GM12891 (cell line): ENCODE results near the gene SLC7A10.
"Not testable (repeated sequence)": the region's sequence is repeated elsewhere in the genome, so short reads cannot be mapped to it uniquely, and the experiment has no call there.

Source experiments
- DNase-seq: peaks from one replicate; pipeline ENCODE4 v3.0.0; 2011; ENCODE audit warnings: low spot score; ENCODE audit not compliant: insufficient read length
- FAIRE-seq: peaks from 2 replicates; lab custom pipeline; 2011; peaks lifted over from hg19 to GRCh38; lab: Jason Lieb, UNC
- PAX5 ChIP-seq: IDR thresholded peaks from 2 replicates; pipeline ENCODE4 v1.6.1; 2011; ENCODE audit warnings: low read length, moderate library complexity, mild to moderate bottlenecking; ENCODE audit not compliant: insufficient read depth, severe bottlenecking
- POLR2A ChIP-seq: IDR thresholded peaks from 2 replicates; pipeline ENCODE4 v1.6.1; 2011; ENCODE audit warnings: low read depth, low read length, control low read depth
- POLR2AphosphoS5 ChIP-seq: IDR thresholded peaks from 2 replicates; pipeline ENCODE4 v1.6.1; 2011; ENCODE audit warnings: low read depth, low read length, control low read depth
- POU2F2 ChIP-seq: IDR thresholded peaks from 2 replicates; pipeline ENCODE4 v1.6.1; 2011; ENCODE audit warnings: low read depth, mild to moderate bottlenecking, control low read depth, low read length, moderate library complexity
- SPI1 ChIP-seq: IDR thresholded peaks from 2 replicates; pipeline ENCODE4 v1.6.1; 2011; ENCODE audit warnings: low read depth, low read length, control low read depth
- TAF1 ChIP-seq: IDR thresholded peaks from 2 replicates; pipeline ENCODE4 v1.6.1; 2011; ENCODE audit warnings: low read depth, low read length, control low read depth

Gene SLC7A10

GRCh38 chr19:33171916-33172359 lies 53.7 kb downstream of the SLC7A10 start:
- FAIRE-seq = no peak
- TF ChIP-seq POLR2AphosphoS5 (no peak), TAF1 (no peak), PAX5 (no peak), SPI1 (no peak), POLR2A (no peak), POU2F2 (no peak)
- no peak for DNase-seq

- no peak for FAIRE-seq
- TF ChIP-seq TAF1 (no peak), POLR2A (no peak), SPI1 (no peak), POU2F2 (no peak), PAX5 (no peak), POLR2AphosphoS5 (no peak)
- no peak for DNase-seq
Measured at GRCh38 chr19:33171222-33171795, 54.3 kb downstream of the SLC7A10 start.

GRCh38 chr19:33168528-33168927 lies 57.1 kb downstream of the SLC7A10 start:
- no peak for TF ChIP-seq PAX5
- TF ChIP-seq POLR2AphosphoS5 = no peak
- TF ChIP-seq POU2F2 = no peak
- TF ChIP-seq TAF1 = no peak
- no peak for TF ChIP-seq POLR2A
- TF ChIP-seq SPI1 = no peak
- FAIRE-seq (no peak), DNase-seq (no peak)

- DNase-seq (no peak), FAIRE-seq (no peak)
- TF ChIP-seq SPI1 = no peak
- no peak for TF ChIP-seq POLR2AphosphoS5
- TF ChIP-seq PAX5 = no peak
- no peak for TF ChIP-seq POU2F2
- no peak for TF ChIP-seq POLR2A
- no peak for TF ChIP-seq TAF1
Measured at GRCh38 chr19:33167438-33167837, 58.2 kb downstream of the SLC7A10 start.

- not testable (repeated sequence) for DNase-seq, FAIRE-seq
Measured at GRCh38 chr19:33166037-33166436, 59.6 kb downstream of the SLC7A10 start.

GRCh38 chr19:33163481-33163880 lies 62.2 kb downstream of the SLC7A10 start:
- DNase-seq (no peak), FAIRE-seq (no peak)
- TF ChIP-seq POLR2A (no peak), PAX5 (no peak), POU2F2 (no peak), TAF1 (no peak), POLR2AphosphoS5 (no peak), SPI1 (no peak)

- no peak for TF ChIP-seq POLR2A
- no peak for TF ChIP-seq POLR2AphosphoS5
- TF ChIP-seq SPI1 = no peak
- TF ChIP-seq PAX5 = no peak
- TF ChIP-seq TAF1 = no peak
- TF ChIP-seq POU2F2 = no peak
- FAIRE-seq (no peak), DNase-seq (no peak)
Measured at GRCh38 chr19:33161201-33161600, 64.4 kb downstream of the SLC7A10 start.

GRCh38 chr19:33159893-33160292 lies 65.8 kb downstream of the SLC7A10 start:
- FAIRE-seq (no peak), DNase-seq (no peak)
- TF ChIP-seq POU2F2 (no peak), TAF1 (no peak), POLR2AphosphoS5 (no peak), POLR2A (no peak), PAX5 (no peak), SPI1 (no peak)

- TF ChIP-seq POLR2A (no peak), TAF1 (no peak), POU2F2 (no peak), POLR2AphosphoS5 (no peak), PAX5 (no peak), SPI1 (no peak)
- DNase-seq = no peak
- FAIRE-seq = no peak
Measured at GRCh38 chr19:33159149-33159548, 66.5 kb downstream of the SLC7A10 start.
